ENCODE data around the gene STXBP5L. TPM values are rescaled to one million over a fixed set of nuclear protein-coding genes. Genes with fewer than 3 reads are reported as not detected.

STXBP5L gene
- total and polyA plus RNA-seq, 2 of the 4 experiments (the other 2 are of a cell fraction) = not detected

GRCh38 chr3:120928991-120929390, 21.0 kb downstream of the STXBP5L start:
- Histone ChIP-seq H3K36me3 (ENCODE audit: control insufficient read depth, insufficient read depth, low read length) (no peaks in the 10 kb centered on the region), H2BK5ac (ENCODE audit: low read depth, low read length, poor library complexity, severe bottlenecking) (no peak overlapping the region), H3K56ac (ENCODE audit: extremely low read depth, insufficient read depth, low read length) (no peak overlapping the region), H4K91ac (ENCODE audit: insufficient read depth, low read depth, low read length) (no peak overlapping the region), H3K79me1 (ENCODE audit: low read depth in 1 of 2, low read length in 2 of 2) (no peaks in the 10 kb centered on the region), H3K18ac (ENCODE audit: low read depth, low read length) (no peak overlapping the region), H3K23ac (ENCODE audit: low read depth, low read length) (no peak overlapping the region), H2BK20ac (ENCODE audit: low read depth, low read length) (no peak overlapping the region), H3K9ac (ENCODE audit: low read depth, low read length) (no peak overlapping the region), H3K27ac (ENCODE audit: insufficient read depth, low read length) (no peak overlapping the region), H4K20me1 (ENCODE audit: insufficient read depth, low read length) (no peaks in the 10 kb centered on the region), H4K5ac (ENCODE audit: low read depth, low read length) (no peak overlapping the region), H3K4ac (ENCODE audit: low read depth, low read length) (no peak overlapping the region), H2AK5ac (ENCODE audit: low read depth, low read length) (no peak overlapping the region), H3K14ac (replicated peaks; ENCODE audit: low read depth, low read length) (no peak overlapping the region), H2AFZ (replicated peaks; ENCODE audit: low read length, poor library complexity) (no peak overlapping the region), H3K9me1 (ENCODE audit: insufficient read depth, low read length) (no peaks in the 10 kb centered on the region), H3K27me3 (ENCODE audit: control insufficient read depth, insufficient read depth, low read length) (no peaks in the 10 kb centered on the region), H2AK9ac (replicated peaks; ENCODE audit: low read depth, low read length, poor library complexity) (no peak overlapping the region), H4K8ac (ENCODE audit: low read depth in 2 of 2, low read length in 2 of 2) (no peak overlapping the region), H3K9me3 (ENCODE audit: control insufficient read depth, insufficient read depth, low read length) (0 out of 2 replicates have a peak, but pooled peaks cover 3% of the 10 kb centered on the region), H3K4me1 (ENCODE audit: control insufficient read depth, insufficient read depth, low read length) (no peaks in the 10 kb centered on the region), H3K4me3 (ENCODE audit: insufficient read depth, low read depth, low read length) (no peak overlapping the region), H2BK120ac (ENCODE audit: low read depth, low read length) (no peak overlapping the region), H3K4me2 (ENCODE audit: low read depth, low read length) (no peak overlapping the region), H2BK15ac (ENCODE audit: low read depth, low read length) (no peak overlapping the region)
- dilution Hi-C loops (cut with HindIII; ENCODE audit: low sequenced_read_pairs, unreplicated experiment) (no loop called here), in situ Hi-C loops (cut with MboI; ENCODE audit: low sequenced_read_pairs) (no loop called here), intact Hi-C loops (cut with micrococcal nuclease) (no loop called here)
- DNase-seq (no peak), ATAC-seq (ENCODE audit: low read depth) (no peak)
- TF ChIP-seq MAFK (IDR thresholded peaks at IDR 0.05; ENCODE audit: low read depth, low read length) = no peak
- no peak for TF ChIP-seq CEBPB (IDR thresholded peaks at IDR 0.05; ENCODE audit: low read depth, low read length)
- no peak for TF ChIP-seq SMC3 (IDR thresholded peaks at IDR 0.05; ENCODE audit: low read depth, low read length)
- no peak for TF ChIP-seq RCOR1 (IDR thresholded peaks at IDR 0.05; ENCODE audit: insufficient replicate concordance, low read length)
- TF ChIP-seq RFX5 (IDR thresholded peaks at IDR 0.05; ENCODE audit: low read depth, low read length) = no peak
- no peak for TF ChIP-seq USF2 (IDR thresholded peaks at IDR 0.05; ENCODE audit: low read depth, low read length)
- CTCF ChIA-PET = no interaction called here
- POLR2A ChIA-PET (ENCODE audit: unreplicated experiment) = no interaction called here
- no CpG with 5 or more reads among the region's 1 CpG for WGBS, 2 experiments (ENCODE audit: extremely low coverage in 2 of 2, insufficient read length in 1 of 2)
- BruUV-seq (replicated peaks) = no TSS peak
